ENCODE measurements around the gene SELP.

DNA sequence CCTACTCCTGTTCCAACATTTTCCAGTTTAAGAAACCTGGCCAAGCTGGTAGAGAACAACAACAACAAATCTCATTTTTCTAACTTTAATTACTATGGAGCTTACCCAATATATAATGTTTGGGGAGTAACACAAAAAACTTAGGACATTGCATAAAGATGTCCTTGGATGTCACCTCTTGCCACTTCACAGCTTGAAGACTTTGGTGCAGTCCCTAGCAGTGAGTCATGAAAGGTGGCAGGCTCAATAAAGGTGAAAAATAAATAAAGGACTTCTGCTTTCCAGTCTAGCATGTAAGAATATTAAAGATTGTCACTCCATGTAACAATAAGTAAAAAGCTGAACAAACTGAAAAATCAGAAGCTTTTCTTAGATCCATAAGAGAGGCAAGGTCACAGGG, 17.6 kb upstream of the SELP start:
- TF ChIP-seq CTCF (IDR thresholded peaks at IDR 0.05): no peak
- no peak for TF ChIP-seq ZFX (IDR thresholded peaks at IDR 0.05; ENCODE audit: borderline replicate concordance)
